Islet of Langerhans (tissue), 1 donor: ENCODE measurements around the gene KIAA1958.
"Not testable (repeated sequence)": the region's sequence is repeated elsewhere in the genome, so short reads cannot be mapped to it uniquely, and the experiment has no call there.

Source experiments
- FAIRE-seq: peaks from one replicate; lab custom pipeline; 2011; peaks lifted over from hg19 to GRCh38; lab: Jason Lieb, UNC

KIAA1958 gene

DNA sequence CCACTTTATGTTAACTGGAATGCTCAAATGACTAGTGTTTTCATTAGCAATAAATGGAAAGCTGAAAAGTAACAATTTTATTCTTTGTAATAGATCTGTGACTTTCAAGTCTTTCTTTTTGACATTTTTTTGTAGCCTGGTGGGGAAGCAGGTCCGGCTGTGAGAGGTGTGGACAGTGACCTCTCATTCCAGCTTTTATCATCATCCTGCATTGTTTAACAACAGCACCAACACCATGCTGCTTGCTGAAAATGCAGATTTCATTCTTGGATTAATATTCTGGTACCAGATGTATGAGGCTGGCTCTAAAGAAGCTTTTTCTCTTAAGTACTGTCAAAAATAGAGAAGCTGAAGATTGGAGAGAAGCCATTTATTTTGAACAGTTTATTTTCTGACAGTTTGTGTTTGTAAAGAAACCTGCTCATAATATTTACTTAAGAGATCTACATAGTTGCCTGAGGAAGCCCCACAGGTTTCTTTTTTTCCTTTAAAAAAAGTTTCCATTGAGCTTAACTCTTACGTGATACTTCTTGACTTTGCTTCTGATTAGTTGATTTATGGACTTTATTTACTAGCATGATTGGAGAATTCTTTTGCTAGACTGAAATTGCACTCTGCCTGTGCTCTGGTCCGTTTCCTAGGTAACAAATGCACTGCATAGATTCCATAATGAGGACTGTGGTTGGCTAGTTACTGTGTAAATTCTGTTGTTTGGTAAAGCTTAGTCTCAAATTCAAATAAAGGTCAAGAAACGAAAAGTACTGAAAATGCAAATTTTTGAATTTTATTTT lies 3.4 kb downstream of the KIAA1958 start:
- peak; percentile 94 for FAIRE-seq

DNA sequence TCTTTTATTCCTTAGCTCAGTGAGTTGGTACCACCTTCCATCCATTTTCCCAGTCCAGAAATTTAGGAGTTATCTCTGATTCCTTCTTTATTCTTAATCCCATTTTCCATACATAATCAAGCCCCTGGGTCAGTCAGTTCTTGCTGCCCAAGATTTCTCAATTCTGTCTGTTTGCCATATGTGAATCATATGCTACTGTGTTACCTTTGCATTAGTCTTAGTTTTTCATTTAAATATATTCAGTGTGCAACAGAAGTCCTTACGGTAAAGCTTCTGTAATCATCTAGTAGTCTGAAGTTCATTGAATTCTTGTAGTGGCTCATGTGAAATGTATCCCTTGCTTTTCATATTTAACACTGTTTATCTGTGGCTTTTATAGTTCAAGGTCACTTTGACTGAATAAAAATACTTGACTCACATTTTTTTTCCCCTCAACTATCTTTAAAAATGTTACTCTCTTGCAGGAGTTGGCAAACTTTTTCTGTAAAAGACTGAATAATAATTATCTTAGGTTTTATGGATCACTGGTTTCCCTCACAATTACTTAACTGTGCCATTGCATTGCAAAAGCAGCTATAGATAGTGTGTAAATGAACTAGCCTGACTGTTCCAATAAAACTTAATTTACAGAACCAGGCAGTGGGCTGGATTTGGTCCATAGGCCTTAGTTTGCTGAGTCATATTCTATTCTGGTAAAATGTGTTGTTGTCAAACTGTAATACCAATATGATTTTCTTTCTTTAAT lies 6.9 kb downstream of the KIAA1958 start:
- FAIRE-seq: no peak

DNA sequence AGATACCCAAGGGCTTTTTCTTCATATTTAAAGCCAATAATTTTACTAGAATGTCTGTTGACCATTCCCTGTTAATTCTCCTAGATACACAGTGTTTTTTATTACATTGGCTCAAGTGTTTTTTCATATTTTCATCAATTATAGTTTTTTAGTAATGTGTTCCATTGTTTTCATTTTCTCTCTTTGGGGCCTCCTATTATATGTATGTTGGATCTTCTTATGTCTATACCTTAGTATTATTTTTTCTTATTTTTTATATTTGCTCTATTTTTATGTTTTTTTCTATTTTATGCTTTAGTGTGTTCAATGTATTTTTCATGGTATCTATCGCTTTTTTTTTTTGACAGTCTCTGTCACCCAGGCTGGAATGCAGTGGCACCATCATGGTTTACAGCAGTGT lies 7.5 kb downstream of the KIAA1958 start:
- FAIRE-seq: no peak

DNA sequence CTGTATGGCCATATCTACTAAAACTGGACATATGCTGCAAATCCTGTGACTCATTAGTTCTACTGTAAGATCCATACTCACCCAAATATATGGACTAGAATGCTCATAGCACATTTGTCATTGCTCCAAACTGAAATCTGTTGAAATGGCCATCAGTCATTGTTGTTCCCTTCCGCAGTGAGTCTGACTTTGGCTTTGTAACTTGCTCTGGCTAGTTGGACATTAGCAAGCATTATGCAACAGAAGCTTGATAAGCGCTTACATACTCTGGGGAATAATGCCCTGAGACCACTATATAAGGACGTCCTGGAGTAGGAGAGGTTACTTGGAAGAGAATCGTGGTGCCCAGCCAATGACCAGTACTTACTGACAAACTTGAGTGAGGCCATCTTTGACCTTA lies 9.0 kb downstream of the KIAA1958 start:
- no peak for FAIRE-seq

DNA sequence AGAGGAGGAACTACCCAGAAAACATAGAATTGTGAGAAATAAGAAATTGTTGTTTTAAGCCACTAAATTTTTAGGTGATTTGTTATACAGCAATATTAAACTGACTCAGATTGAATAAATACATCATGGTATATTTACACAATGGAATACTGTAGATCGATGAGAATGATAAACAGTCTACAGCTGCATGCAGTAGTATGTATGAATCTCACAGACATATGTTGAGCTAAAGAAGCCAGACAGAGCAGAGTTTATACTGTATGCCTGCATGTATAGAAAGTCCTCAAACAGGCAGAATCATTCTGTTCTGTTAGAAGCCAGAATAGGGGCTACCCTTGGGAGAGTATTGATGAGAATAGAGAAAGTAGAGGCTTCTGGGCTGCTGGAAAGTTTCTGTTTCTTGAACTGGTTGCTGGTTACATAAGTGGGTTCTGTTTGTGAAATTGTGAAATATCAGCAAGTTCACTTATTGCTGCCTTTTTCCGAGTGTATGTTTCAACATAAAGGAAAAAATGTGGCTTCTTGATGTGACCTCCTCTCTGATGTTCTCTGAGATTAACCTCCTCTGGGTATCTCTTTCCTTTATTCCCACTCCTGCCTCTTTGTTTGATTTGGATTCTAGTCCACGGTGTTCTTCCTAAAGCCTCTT lies 9.6 kb downstream of the KIAA1958 start:
- FAIRE-seq: no peak

DNA sequence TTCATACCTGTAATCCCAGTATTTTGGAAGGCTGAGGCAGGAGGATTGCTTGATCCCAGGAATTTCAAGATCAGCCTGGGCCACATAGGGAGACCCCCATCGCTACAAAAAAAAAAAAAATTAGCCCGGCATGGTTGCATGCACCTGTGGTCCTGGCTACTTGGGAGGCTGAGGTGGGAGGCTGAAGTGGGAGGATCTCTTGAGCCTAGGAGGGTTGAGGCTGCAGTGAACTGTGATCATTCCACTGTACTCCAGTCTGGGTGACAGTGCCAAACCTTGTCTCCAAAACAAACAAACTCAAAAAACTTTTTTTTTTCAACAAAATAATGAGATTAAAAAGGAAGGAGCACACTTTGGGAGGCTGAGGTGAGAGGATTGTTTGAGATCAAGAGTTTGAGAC lies 14.2 kb downstream of the KIAA1958 start:
- no peak for FAIRE-seq

DNA sequence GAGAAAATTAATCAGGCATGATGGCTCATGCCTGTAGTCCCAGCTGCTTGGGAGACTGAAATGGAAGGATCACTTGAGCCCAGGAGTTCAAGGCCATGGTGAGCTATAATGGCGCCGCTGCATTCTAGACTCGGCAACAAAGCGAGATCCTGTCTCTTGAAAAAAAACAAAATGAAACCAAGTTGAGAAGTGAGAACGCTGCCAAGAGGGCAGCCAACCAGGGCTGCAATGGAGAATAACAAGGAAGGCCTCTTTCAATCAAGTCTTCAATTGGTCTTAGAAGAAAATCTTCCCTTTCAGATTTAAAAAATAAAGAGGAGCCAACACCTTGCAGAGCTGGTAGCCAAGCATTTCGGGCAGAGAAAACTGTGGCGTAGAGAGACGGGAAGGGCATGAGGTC lies 14.7 kb downstream of the KIAA1958 start:
- FAIRE-seq: no peak

DNA sequence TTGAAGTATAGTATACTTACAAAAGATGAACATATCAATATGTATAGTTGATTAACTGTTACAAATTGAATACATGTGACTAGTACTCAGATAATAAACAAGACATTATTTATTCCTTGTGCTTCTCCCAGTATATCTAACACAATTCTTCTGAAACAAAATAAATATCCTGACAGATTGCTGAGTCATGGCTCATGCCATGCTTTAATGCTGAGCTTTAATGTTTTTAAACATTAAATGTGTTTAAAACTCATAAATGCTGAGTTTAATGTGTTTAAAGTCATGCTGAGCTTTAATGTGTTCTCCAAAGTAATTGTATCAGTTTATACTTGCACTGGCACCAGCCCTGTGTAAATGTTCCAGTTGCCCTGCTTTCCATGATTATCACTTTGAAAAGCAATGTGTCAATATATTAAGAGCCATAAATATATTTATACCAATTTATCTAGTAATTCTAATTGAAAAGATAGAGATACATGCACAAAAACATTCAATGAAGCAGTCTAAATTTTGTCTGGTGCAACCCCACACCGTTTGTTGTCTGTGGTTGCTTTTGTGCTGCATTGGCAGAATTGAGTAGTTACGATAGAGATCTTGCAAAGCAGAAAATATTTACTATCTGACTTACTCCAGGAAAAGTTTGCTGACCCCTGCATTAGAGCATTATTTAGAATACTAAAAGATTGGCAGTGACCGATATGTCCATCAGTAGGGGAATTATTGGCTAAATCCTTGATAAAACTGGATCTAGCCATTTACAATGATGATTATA lies 15.7 kb downstream of the KIAA1958 start:
- peak; percentile 69 for FAIRE-seq

DNA sequence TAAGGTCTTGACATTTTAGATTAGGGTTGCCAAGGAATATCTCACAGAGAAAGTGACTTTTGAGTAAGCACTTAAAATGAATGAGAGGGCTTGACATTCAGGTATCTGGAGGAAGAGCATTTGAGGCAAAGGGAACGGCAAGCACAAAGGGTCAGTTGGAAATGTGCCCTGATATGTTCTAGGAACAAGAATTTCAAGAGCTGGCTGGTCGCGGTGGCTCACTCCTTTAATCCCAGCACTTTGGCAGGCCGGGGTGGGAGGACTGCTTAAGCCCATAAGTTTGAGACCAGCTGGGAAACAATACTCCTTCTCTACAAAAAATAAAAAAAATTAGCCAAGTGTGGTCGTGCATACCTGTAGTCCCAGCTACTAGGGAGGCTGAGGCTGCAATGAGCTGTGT lies 16.5 kb downstream of the KIAA1958 start:
- FAIRE-seq: no peak

DNA sequence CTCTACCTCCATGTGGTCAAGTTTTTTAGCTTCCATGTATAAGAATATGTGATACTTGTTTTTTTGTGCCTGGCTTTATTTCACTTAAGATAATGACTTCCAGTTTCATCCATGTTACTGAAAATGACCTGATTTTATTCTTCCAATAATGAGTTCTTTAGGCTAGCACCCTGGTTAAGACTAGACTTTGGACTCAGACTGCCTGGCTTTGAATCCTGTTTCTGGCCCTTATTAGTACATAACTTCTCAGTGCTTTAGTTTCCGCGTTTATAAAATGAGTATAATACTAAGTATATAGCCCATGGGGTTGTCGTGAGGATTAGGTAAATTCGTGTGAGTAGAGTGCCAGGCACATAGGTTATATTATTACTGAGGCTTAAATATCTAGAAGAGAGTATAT lies 18.5 kb downstream of the KIAA1958 start:
- peak; percentile 71 for FAIRE-seq

DNA sequence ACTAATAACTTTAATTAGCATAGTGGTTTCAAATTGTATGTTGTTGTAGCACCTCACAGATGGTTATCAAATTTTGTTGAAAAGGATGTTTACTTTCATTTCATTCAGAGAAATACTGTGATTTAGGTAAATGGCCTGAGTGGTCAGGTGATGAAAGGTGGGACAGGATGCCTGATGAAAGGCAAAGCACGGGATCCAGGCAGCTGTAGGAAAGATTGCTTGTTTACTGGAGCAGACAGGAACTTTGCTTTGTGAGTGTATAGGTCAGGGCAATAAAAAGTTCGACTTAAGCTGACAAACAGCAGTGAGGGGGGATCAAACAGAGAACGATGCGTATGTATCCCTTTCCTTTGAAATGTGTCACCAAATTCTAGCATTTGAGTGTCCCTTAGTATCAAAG lies 19.0 kb downstream of the KIAA1958 start:
- FAIRE-seq: no peak

DNA sequence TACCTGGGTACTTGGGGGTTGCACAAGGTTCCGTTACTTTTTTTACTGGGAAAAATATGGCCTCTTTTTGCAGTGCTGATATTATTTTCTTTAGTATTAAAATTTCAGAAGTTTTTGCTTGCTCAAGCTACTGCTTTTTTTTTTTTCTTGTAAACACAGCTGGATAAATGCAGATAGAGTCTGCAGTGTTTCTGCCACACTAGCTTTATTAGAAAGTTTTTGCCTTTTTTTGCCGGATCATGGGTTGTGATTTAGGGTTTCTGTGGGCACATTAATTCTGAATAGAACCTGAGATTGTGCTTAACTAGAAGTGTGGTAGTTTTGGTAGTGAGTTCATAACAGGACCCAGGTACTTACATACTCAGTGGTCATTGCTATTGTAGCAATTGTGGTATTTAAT lies 19.9 kb downstream of the KIAA1958 start:
- no peak for FAIRE-seq

DNA sequence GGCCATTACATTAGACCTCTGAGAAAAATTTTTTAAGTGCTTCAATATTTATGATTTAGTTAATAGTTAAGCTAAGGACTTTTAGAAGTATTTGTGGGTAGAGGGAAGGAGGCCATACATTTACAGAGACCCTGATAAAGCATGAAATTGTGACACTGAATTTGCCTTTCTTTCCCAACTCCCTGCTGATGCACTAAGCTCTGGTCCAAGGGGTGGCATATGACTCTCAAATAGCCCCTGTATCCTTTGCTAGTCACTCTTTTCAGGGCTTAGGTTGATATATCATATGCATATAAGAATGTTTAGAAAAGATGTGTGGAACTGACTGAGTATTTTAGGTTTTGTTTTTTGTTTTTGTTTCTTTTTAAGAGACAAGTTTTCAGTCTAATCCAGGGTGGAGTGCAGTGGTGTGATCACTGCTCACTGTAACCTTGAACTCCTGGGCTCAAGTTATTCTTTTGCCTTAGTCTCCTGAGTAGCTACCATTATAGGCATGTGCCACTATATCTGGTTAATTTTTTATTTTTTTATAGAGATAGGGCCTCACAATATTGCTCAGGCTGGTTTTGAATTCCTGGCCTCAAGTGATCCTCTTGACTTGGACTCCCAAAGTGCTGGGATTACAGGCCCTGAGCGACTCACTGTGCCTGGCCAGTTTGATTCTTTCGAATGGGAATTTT lies 20.5 kb downstream of the KIAA1958 start:
- FAIRE-seq: no peak

DNA sequence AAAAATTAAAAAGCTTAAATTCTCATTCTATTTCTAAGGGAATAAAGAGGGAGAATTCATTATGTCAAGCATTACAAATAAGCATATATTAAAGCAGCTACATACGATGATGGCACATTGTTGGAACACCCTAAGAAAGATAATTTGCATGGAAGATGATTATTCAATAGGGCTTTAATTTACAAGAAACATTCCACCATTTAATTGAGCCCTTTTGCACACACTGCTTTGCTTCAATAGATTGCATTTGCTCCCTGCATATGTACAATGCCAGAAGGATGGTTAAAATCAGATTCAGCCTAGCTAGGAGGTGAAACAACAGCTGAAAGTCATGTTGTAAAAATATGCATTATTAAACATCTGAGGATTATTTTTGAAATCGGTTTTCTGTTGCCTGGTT lies 21.8 kb downstream of the KIAA1958 start:
- peak; percentile 33 for FAIRE-seq

DNA sequence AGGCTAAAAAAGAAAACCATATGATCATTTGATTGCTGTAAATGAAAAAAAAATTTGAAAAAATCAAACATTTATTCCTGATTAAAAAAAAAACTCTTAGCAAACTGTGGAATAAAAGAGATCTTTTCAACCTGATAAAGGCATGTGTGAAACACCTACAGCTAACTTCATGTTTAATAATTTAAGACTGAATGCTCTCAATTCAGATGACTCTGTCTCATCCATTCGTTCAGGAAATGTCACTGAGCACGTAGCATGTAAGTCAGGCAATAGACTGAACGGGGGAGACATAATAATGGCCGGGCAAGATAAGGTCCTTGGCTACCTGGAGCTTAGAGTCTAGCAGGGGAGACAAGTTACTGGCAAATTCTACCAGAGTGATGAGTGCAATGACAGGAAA lies 25.8 kb downstream of the KIAA1958 start:
- not testable (repeated sequence) for FAIRE-seq

DNA sequence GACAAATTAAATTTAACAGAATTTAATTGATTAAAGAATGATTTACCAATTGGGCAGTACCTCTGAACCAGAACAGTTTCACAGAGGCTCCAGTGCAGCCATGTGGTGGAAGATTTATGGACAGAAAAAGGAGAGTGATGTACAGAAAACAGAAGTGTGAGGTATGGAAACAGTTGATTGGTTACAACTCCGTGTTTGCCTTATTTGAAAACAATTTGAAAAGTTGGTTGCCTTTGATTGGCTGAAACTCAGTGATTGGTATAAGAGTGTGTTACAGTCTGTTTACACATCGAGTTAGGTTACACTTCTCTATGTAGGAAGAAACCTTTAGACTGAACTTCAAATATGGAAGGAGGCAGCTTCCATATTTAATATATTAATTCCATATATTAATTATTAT lies 30.1 kb downstream of the KIAA1958 start:
- no peak for FAIRE-seq

DNA sequence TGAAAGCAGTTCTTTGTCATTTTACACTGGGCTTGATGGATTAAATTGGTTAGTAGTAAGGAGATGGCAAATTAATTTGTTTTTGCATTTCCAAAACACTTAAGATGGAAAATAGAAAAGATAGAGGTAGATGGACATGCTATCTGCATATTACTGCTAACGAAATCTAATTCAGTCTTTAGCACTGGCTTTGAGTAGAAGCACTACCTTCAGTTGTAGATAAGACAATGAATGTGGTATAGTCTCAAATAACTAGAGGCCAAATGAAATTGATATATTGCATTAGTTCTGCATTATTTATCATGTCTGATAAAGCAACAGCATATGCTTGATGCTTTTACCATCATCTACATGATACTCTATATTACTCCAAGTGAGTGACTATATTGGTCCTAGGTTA lies 33.4 kb downstream of the KIAA1958 start:
- FAIRE-seq: no peak

DNA sequence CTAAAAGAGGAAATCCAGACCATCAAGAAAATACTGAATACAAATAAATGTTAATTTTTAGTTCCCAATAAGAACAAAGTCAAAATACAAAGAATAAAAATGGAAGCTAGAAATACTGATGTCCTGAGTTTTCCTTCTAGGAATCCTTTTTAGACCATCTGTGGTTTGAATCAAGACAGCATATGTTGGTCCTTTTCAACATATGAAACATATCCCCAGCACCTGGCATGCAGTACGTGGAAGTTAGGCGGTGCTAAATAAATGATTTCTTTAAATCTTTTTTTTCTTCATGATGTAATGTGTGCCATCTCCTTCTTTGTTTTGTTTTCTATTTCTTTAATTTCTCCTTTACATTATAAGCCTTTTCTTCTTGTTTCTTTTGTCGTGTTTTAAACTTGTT lies 34.0 kb downstream of the KIAA1958 start:
- FAIRE-seq: no peak

DNA sequence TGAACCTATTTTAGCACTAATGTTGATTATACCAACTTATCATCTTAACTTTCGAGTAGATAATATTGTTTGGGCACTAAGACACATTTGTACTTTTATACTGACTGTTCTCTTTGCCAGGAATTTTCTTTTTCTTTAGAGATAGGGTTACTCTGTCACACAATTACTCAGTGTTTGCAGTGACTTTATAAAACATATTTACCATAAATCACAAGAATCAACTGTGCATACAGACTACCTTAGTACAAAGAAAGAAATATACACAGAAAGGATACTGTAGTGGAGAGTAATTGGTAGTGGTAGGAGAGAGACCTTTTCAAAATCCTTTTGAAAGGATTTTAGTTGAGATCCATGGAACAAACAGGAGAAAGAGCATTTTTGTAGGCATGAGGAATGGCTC lies 40.3 kb downstream of the KIAA1958 start:
- no peak for FAIRE-seq

DNA sequence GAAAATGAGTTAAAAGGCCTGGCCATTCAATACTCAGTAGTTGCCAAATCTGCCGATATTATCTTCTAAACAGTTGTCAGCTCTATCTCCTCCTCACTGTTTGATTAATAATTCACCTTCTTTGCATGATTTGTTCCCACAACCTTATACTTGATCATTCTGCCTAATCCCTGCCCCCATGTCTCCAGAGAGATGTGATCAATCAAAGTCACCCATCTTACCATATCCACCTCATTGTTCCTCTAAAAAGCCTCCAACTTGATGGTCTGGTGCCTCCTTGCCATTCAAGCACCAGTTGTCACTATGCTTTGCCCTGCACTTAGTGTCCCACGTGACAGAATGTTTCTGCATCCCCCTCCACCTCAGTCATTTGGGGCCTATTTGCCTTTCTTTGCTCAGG lies 41.3 kb downstream of the KIAA1958 start:
- FAIRE-seq: no peak

DNA sequence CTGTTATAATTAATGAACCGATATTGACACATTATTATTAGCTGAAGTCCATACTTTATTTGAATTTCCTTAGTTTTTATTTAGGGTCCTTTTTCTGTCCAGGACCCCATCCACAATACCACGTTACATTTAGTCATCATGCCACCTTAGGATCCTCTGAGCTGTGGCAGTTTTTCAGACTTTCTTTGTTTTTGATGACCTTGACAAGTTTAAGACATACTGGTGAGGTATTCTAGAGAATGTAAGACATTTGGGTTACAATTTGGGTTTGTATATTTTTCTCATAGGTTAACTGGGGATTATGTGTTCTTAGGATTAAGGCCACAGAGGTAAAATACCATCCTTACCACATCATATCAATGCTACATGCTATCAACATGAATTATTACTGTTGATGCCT lies 42.7 kb downstream of the KIAA1958 start:
- no peak for FAIRE-seq

DNA sequence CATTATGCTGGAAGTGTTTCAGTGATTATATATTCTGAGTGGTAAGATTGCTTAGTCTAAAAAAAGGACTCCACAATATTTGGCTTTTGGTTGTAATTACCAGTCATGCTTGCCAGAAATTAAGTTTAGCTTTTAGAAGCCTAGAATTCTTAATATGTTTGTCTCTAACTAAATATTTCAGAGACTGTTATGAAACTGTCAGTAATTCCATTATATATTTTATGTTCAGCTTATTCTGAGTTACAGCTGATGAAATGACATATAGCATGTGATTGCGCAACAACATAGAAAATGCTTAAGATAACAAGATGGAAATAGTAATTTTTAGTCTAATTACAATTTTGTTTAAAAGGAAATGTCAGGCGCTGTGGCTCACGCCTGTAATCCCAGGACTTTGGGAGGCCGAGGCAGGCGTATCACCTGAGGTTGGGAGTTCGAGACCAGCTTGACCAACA lies 44.2 kb downstream of the KIAA1958 start:
- peak; percentile 56 for FAIRE-seq
